Measurements from ENCODE around the gene INCA1. TPM values are rescaled to one million over a fixed set of nuclear protein-coding genes. Genes with fewer than 3 reads are reported as not detected.

The INCA1 gene
- total RNA-seq, result 0.17 and 0.74 TPM in 2 replicates

GRCh38 chr17:4997302-4998026 is at the start of gene INCA1, which contains the start of gene KIF1C:
Gene INCA1, minus strand, starts transcription at chr17:4997522. Its CDS starts 3,085 bp downstream, at chr17:4994437.
Gene KIF1C, plus strand, starts transcription at chr17:4997950. Its CDS starts 2,297 bp downstream, at chr17:5000247.

DNA sequence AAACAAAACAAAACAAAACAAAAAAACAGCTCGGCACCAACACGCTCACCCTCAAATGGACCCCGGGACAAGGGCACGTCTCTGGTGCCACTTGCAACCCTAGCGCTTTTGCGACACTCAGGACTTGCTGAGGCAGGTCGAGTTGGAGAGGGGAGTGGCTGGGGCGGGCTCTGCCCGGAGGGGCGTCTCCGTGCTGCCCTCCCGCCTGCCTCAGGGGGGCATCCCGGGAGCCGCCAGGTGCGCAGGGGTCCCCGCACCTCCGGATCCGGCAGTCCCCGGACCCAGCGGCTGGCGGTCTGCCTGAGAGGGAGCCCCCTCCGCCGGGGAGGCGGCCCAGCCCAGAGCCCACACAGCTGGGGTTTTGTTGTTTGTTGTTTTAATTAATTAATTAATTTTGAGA is 38.0 kb upstream of the INCA1 start, which contains the start of gene SLC52A1:
Gene SLC52A1 (minus strand): TSS at position 112 of the 400 bp plus-strand sequence. CDS start 820 bp downstream, outside the sequence.

DNA sequence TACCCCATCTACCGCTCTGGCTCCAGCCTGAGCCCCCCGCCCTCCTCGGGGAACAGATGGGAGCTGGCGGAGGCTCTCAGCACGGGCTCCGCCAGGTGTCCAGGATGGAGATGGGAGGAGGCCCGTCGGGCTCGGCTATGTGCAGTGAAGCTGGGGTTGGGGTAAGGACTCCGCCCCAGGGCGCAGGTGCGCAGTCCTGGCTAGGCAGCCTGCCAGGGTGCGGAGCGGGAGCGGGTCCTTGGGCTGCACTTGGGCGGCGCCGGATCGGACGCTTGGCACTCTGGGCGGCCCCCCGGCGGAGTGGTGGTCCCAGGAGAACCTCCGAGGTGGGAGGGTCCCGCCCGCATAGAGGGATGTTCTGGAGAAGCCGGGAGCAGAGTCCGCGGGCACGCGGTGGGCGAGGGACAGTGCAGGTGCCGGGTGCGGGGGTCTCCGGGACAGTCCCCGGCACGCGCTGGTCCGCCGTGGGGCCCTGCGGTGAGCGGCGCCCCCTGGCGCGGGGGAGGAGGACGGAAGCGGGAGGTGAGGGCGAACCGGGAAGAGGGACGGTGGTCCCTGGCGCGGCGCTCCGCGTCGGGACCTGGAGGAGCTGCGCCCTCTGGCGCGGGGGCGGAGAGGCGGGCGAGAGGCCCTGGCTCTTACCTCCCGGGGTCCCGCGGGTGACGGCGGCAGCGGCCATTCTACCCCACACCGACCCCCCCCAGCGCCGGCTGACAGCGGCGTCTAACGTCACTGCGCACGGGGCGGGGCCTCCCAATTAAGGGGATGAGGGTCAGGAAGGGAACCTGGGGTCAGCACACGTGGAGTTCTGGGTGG is 10.2 kb downstream of the INCA1 start, which contains the start of gene CAMTA2:
Gene CAMTA2 (minus strand): TSS at position 725 of the 816 bp plus-strand sequence. CDS start 1,453 bp downstream, outside the sequence.

DNA sequence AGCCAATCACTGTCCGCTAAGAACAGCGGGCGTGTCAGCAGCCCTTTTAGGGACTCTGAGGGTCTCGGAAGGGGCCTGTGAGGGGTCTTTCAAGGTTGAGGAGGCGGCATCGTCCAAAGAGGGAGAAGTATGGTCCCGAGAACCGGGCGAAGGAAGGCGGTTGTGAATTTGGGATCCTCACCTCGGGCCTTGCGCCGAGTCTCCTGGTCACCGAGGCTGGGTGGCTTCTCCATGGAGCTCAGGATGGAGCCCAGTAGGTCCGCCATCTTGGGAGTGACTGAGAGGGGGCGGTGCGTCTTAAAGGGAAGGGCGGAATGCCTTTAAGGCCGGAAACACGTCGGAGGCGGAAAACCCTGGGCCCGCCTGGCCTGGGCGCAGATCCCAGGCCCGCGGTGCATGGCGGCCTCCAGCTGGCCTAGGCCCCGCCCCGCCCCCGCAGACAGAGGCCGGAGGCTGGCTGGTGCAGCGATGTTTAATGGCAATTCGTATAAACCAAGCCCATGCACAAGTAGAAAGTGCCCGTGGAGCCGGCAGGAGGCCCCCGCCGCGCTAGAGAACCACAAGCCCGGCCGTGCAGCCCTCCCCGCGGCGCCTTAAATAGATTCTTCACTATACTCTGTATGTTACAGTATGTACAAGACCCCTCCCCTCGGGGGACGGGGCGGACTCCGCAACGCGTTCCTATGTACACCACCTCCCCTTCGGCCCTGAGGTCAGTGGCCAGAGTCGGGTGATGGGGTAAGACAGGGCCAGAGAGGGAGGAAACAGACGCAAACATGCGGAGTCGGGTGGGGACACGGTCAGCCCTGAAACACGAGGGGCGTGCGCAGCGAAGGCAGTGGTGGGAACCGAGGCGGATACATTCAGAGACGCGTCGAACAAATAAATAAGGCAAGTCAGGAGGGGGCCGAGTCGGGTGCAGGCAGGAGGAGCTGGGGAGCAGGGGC is 29.5 kb downstream of the INCA1 start, which contains the start of gene SPAG7:
Gene SPAG7 (minus strand): TSS at position 279 of the 947 bp plus-strand sequence. CDS start 13 bp downstream, at position 266.

DNA sequence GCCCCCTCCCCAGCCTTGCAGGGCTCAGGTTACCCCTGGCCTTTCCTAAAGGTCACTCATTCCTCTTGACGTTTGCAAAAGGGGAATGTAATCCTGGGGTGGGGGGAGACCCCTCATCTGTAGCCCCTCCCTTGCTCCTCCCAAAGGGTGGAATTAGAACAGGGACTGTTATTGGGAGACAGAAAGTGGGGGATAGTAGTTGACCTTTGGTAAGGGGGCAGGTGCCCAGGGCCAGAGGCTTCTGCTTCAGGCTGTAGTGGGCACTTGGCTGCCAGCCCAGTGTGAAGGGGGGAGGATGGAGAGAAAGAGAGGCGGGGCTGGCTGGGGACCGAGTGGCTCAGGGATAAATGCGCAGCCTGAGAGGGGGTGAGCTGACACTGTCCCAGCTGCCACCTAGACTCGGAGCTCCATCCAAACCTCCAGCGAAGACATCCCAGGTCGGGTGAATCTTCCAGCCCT is 46.5 kb downstream of the INCA1 start, which contains the start of gene ENO3:
Gene ENO3 (plus strand): TSS at position 374 of the 459 bp plus-strand sequence. CDS start 711 bp downstream, outside the sequence.

DNA sequence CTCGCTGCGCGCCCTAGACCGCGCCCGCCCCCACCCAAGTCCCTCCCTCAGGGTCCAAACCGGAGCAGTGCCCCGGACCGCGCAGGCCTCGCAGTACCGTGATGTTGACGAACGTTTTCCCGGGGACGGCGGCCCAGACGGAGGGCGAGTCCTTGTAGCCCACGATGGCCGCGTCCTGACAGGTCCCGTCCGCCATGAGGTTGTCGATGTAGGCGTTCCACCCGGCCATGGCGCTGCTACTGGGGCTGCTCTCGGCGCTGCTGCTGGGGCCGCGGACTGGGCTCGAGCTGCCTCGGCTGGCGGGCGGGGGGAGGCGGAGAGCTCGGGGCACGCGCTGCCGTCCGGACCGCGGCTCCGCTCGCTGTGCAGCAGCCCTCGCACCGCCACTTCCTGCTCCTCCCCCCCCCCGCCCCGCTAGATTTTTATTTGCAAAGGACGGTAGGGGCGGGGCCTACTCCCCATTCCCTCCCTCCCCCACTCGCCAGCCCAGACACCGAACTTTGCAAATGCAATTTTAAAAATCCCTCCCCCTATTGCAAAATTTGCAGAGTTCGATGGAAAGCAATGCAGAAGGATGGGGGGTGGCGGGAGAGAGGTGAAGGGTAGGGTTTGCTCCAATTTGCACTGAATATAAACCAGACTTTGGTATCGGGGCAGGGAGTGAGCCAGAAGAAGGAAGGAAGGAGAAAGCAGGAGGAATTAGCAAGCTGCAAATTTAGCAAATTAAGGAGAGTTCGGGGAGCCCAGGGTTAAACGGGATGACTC is 49.0 kb downstream of the INCA1 start, which contains the start of gene PFN1:
Gene PFN1 (minus strand): TSS at position 365 of the 765 bp plus-strand sequence. CDS start 136 bp downstream, at position 229.

GRCh38 chr17:4939796-4940554 is 57.3 kb downstream of the INCA1 start, which contains the start of the genes RNF167 and SLC25A11:
Gene RNF167, plus strand, starts transcription at chr17:4940268. Its CDS starts 642 bp downstream, at chr17:4940910.
Gene SLC25A11, minus strand, starts transcription at chr17:4940046. Its CDS starts 136 bp downstream, at chr17:4939910.

Other genes with a start within 250 kb of the INCA1 start
- not detected in 2 replicates for gene TM4SF5, start 225.6 kb downstream of the INCA1 start, total RNA-seq
- gene VMO1, start 211.2 kb downstream of the INCA1 start, total RNA-seq, result 0.50 TPM in 1 of 2 replicates, not detected in the other
- not detected in 2 replicates for gene GLTPD2, start 208.6 kb downstream of the INCA1 start, total RNA-seq
- gene PSMB6, start 201.4 kb downstream of the INCA1 start, total RNA-seq, result 280 and 286 TPM in 2 replicates
- 12.1 and 14.3 TPM in 2 replicates for gene PLD2, start 190.4 kb downstream of the INCA1 start, total RNA-seq
- gene MINK1, start 164.2 kb downstream of the INCA1 start, total RNA-seq, result 13.8 and 14.5 TPM in 2 replicates
- gene C17orf107, start 98.0 kb downstream of the INCA1 start, total RNA-seq, result 2.5 and 4.0 TPM in 2 replicates
- gene CHRNE, start 94.4 kb downstream of the INCA1 start, total RNA-seq, result 0.74 and 1.2 TPM in 2 replicates
- not detected in 2 replicates for gene GP1BA, start 65.2 kb downstream of the INCA1 start, total RNA-seq
- 66.7 and 77.0 TPM in 2 replicates for gene SLC25A11, start 57.5 kb downstream of the INCA1 start, total RNA-seq
- 50.3 and 53.8 TPM in 2 replicates for gene RNF167, start 57.3 kb downstream of the INCA1 start, total RNA-seq
- gene PFN1, start 49.0 kb downstream of the INCA1 start, total RNA-seq, result 2,381 and 2,852 TPM in 2 replicates
- gene ENO3, start 46.4 kb downstream of the INCA1 start, total RNA-seq, result 0.74 and 1.8 TPM in 2 replicates
- 59.6 and 59.9 TPM in 2 replicates for gene SPAG7, start 29.7 kb downstream of the INCA1 start, total RNA-seq
- 18.7 and 20.3 TPM in 2 replicates for gene CAMTA2, start 9.8 kb downstream of the INCA1 start, total RNA-seq
- 39.5 and 44.4 TPM in 2 replicates for gene KIF1C, start 428 bp upstream of the INCA1 start, total RNA-seq
- gene SLC52A1, start 37.9 kb upstream of the INCA1 start, total RNA-seq, result 0.15 TPM in 1 of 2 replicates, not detected in the other
- gene ZFP3, start 80.9 kb upstream of the INCA1 start, total RNA-seq, result 0.67 and 0.89 TPM in 2 replicates
- gene ZNF232, start 114.4 kb upstream of the INCA1 start, total RNA-seq, result 10.1 and 11.0 TPM in 2 replicates
- 0.15 and 0.17 TPM in 2 replicates for gene USP6, start 118.5 kb upstream of the INCA1 start, total RNA-seq
- 4.9 and 5.4 TPM in 2 replicates for gene ZNF594, start 194.3 kb upstream of the INCA1 start, total RNA-seq
- gene SCIMP, start 237.3 kb upstream of the INCA1 start, total RNA-seq, result not detected in 2 replicates

Data from bronchus fibroblast of lung (primary cell).